Measurements from ENCODE around the gene LRRC8D. TPM values are rescaled to one million over a fixed set of nuclear protein-coding genes. Genes with fewer than 3 reads are reported as not detected.

Gene LRRC8D
- total and polyA plus RNA-seq, 2 experiments from 2014 or later, result 23.6 to 48.8 TPM

- H3K79me2 ChIP-seq (replicated peaks; ENCODE audit: insufficient read depth), result no peaks in the 10 kb centered on the region
- no peak overlapping the region for H3K27ac ChIP-seq (ENCODE audit: low read depth)
- no peak overlapping the region for H2AFZ ChIP-seq
- no peaks in the 10 kb centered on the region for H3K27me3 Mint-ChIP-seq (ENCODE audit: insufficient read depth, low read depth, poor library complexity)
- no peaks in the 10 kb centered on the region for H3F3A ChIP-seq (replicated peaks; ENCODE audit: low read depth)
- H3K27me3 ChIP-seq (ENCODE audit: insufficient read depth), result no peaks in the 10 kb centered on the region
- H3K27ac Mint-ChIP-seq, result no peak overlapping the region
- no peak overlapping the region for H3K4me3 ChIP-seq
- no peaks in the 10 kb centered on the region for H3K36me3 ChIP-seq (ENCODE audit: insufficient read depth)
- no peak overlapping the region for H3K4me3 Mint-ChIP-seq
- H3K4me2 ChIP-seq, result no peak overlapping the region
- H3K36me3 Mint-ChIP-seq (ENCODE audit: low read depth), result no peaks in the 10 kb centered on the region
- H3K9me2 ChIP-seq (ENCODE audit: insufficient read depth), result no peaks in the 10 kb centered on the region; the same call in 1 of the 2 replicates
- H3K4me1 ChIP-seq (ENCODE audit: insufficient read depth), result peaks cover 13% of the 10 kb centered on the region
- DNase-seq (ENCODE audit: low spot score), result no peak
- H3K9me3 Mint-ChIP-seq, result no peaks in the 10 kb centered on the region
- peaks cover 12% of the 10 kb centered on the region; the same call in 2 of the 3 replicates for H3K4me1 Mint-ChIP-seq
- TF ChIP-seq STAT1 (IDR thresholded peaks at IDR 0.05; ENCODE audit: unreplicated experiment) (no peak), POLR2AphosphoS5 (IDR thresholded peaks at IDR 0.05; ENCODE audit: low read depth) (no peak), JUNB (IDR thresholded peaks at IDR 0.05; ENCODE audit: unreplicated experiment) (no peak), ZNF114 (CRISPR knock-in tag; IDR thresholded peaks at IDR 0.05) (no peak), ZNF331 (CRISPR knock-in tag; IDR thresholded peaks at IDR 0.05; ENCODE audit: low read depth) (no peak), ETS1 (IDR thresholded peaks at IDR 0.05) (no peak), REST (IDR thresholded peaks at IDR 0.05; ENCODE audit: unreplicated experiment) (no peak), EZH2phosphoT487 (IDR thresholded peaks at IDR 0.05; ENCODE audit: unreplicated experiment) (no peak)
- TF ChIP-seq, protein P1, sequence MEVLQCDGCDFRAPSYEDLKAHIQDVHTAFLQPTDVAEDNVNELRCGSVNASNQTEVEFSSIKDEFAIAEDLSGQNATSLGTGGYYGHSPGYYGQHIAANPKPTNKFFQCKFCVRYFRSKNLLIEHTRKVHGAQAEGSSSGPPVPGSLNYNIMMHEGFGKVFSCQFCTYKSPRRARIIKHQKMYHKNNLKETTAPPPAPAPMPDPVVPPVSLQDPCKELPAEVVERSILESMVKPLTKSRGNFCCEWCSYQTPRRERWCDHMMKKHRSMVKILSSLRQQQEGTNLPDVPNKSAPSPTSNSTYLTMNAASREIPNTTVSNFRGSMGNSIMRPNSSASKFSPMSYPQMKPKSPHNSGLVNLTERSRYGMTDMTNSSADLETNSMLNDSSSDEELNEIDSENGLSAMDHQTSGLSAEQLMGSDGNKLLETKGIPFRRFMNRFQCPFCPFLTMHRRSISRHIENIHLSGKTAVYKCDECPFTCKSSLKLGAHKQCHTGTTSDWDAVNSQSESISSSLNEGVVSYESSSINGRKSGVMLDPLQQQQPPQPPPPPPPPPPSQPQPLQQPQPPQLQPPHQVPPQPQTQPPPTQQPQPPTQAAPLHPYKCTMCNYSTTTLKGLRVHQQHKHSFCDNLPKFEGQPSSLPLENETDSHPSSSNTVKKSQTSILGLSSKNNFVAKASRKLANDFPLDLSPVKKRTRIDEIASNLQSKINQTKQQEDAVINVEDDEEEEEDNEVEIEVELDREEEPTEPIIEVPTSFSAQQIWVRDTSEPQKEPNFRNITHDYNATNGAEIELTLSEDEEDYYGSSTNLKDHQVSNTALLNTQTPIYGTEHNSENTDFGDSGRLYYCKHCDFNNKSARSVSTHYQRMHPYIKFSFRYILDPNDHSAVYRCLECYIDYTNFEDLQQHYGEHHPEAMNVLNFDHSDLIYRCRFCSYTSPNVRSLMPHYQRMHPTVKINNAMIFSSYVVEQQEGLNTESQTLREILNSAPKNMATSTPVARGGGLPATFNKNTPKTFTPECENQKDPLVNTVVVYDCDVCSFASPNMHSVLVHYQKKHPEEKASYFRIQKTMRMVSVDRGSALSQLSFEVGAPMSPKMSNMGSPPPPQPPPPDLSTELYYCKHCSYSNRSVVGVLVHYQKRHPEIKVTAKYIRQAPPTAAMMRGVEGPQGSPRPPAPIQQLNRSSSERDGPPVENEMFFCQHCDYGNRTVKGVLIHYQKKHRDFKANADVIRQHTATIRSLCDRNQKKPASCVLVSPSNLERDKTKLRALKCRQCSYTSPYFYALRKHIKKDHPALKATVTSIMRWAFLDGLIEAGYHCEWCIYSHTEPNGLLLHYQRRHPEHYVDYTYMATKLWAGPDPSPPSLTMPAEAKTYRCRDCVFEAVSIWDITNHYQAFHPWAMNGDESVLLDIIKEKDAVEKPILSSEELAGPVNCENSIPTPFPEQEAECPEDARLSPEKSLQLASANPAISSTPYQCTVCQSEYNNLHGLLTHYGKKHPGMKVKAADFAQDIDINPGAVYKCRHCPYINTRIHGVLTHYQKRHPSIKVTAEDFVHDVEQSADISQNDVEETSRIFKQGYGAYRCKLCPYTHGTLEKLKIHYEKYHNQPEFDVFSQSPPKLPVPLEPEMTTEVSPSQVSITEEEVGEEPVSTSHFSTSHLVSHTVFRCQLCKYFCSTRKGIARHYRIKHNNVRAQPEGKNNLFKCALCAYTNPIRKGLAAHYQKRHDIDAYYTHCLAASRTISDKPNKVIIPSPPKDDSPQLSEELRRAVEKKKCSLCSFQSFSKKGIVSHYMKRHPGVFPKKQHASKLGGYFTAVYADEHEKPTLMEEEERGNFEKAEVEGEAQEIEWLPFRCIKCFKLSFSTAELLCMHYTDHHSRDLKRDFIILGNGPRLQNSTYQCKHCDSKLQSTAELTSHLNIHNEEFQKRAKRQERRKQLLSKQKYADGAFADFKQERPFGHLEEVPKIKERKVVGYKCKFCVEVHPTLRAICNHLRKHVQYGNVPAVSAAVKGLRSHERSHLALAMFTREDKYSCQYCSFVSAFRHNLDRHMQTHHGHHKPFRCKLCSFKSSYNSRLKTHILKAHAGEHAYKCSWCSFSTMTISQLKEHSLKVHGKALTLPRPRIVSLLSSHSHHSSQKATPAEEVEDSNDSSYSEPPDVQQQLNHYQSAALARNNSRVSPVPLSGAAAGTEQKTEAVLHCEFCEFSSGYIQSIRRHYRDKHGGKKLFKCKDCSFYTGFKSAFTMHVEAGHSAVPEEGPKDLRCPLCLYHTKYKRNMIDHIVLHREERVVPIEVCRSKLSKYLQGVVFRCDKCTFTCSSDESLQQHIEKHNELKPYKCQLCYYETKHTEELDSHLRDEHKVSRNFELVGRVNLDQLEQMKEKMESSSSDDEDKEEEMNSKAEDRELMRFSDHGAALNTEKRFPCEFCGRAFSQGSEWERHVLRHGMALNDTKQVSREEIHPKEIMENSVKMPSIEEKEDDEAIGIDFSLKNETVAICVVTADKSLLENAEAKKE (CRISPR knock-in tag; IDR thresholded peaks at IDR 0.05), result no peak
- no peaks in the 10 kb centered on the region for H4K20me1 ChIP-seq (replicated peaks; ENCODE audit: insufficient read depth)
- ATAC-seq, result no peak
Measured at GRCh38 chr1:89978755-89979154, 157.9 kb downstream of the LRRC8D start.
